K562 (cell line): ENCODE data around the gene SLC7A5. TPM values are rescaled to one million over a fixed set of nuclear protein-coding genes. Genes with fewer than 3 reads are reported as not detected.
"Not testable (repeated sequence)": the region's sequence is repeated elsewhere in the genome, so short reads cannot be mapped to it uniquely, and the experiment has no call there.

ENCODE experiments used
- ATAC-seq: fragments of 200-7000 bp; cut with Tn5 transposase; 3 replicates; pipeline ENCODE4 v1.9.1; 2020; ENCODE audit warnings: moderate library complexity
- BruUV-seq: library from RNA; stranded (reverse); fragments of 400-500 nt; replicated peaks from 2 replicates; lab custom pipeline; 2021; lab: Mats Ljungman, UMichigan
- CTCF ChIA-PET: fragments of 300-600 bp; formaldehyde crosslinking; extraction: SDS; loops from one replicate; lab custom pipeline; 2021; ENCODE audit warnings: low intra/inter-chr PET ratio; lab: Yijun Ruan, JAX
- POLR2A ChIA-PET: fragments of 300-600, 350-650 bp; sonication (Branson Sonifier 250); formaldehyde crosslinking; extraction: SDS; loops from one replicate; lab custom pipeline; 2021; ENCODE audit warnings: antibody characterized with exemption, inconsistent platforms; lab: Yijun Ruan, JAX
- DNase-seq, 4 experiments: peaks; one replicate each; pipeline versions ENCODE4 v3.0.0 to v3.0.0-alpha.2; 2011 to 2018; ENCODE audit warnings: low spot score in 3 of 4, mixed read lengths in 3 of 4; ENCODE audit errors: extremely low read depth in 1 of 4
- FAIRE-seq: peaks from 2 replicates; lab custom pipeline; 2011; peaks lifted over from hg19 to GRCh38; lab: Jason Lieb, UNC
- H2AFZ ChIP-seq: 2 replicates; pipeline ENCODE4 v1.6.0; 2011; ENCODE audit warnings: low read depth, low read length, control low read depth, inconsistent platforms
- H3K27ac ChIP-seq: fragments of 200-600 bp; 3 replicates; pipeline ENCODE4 v1.8.0; 2011; ENCODE audit warnings: low read depth, mild to moderate bottlenecking, control low read depth, inconsistent platforms, low read length, moderate library complexity, mixed read lengths; ENCODE audit errors: extremely low read depth
- H3K27me3 ChIP-seq, 2 experiments: fragments of 300-600 bp in 1 of 2; 2 replicates in 1 of 2; 3 replicates in 1 of 2; pipeline versions ENCODE4 v1.6.0 to v1.8.0; 2011; ENCODE audit warnings: inconsistent platforms in 2 of 2, low read length in 2 of 2, mild to moderate bottlenecking in 1 of 2, mixed read lengths in 1 of 2, moderate library complexity in 1 of 2; ENCODE audit not compliant: control insufficient read depth in 2 of 2, insufficient read depth in 2 of 2
- H3K36me3 ChIP-seq: fragments of 300-600 bp; 3 replicates; pipeline ENCODE4 v1.8.0; 2011; ENCODE audit warnings: mild to moderate bottlenecking, low read length, inconsistent platforms; ENCODE audit not compliant: control insufficient read depth, insufficient read depth
- H3K4me1 ChIP-seq, 2 experiments: fragments of 200-600 bp in 1 of 2; replicated peaks in 1 of 2; 2 replicates in 1 of 2; 3 replicates in 1 of 2; pipeline versions ENCODE4 v1.5.1 to v1.8.0; 2011; ENCODE audit warnings: inconsistent platforms in 2 of 2, low read length in 2 of 2, mild to moderate bottlenecking in 1 of 2, mixed read lengths in 1 of 2, moderate library complexity in 1 of 2; ENCODE audit not compliant: control insufficient read depth in 2 of 2, insufficient read depth in 2 of 2
- H3K4me2 ChIP-seq: 2 replicates; pipeline ENCODE4 v1.6.1; 2011; ENCODE audit warnings: low read length, control low read depth, inconsistent platforms, mixed read lengths; ENCODE audit not compliant: insufficient read depth
- H3K4me3 ChIP-seq: fragments of 200-600 bp; sonication (generic), shearing (Covaris generic); 2 replicates; pipeline ENCODE4 v1.5.1; 2016; ENCODE audit warnings: control low read depth, inconsistent platforms
- H3K79me2 ChIP-seq: fragments of 200-600 bp; 3 replicates; pipeline ENCODE4 v1.8.0; 2011; ENCODE audit warnings: low read length, inconsistent platforms; ENCODE audit not compliant: control insufficient read depth, insufficient read depth
- H3K9ac ChIP-seq, 2 experiments: 2 replicates each; pipeline versions ENCODE4 v1.6.0 to v1.6.1; 2011; ENCODE audit warnings: low read depth in 2 of 2, low read length in 2 of 2, control low read depth in 1 of 2, inconsistent platforms in 1 of 2, mild to moderate bottlenecking in 1 of 2, mixed read lengths in 1 of 2; ENCODE audit not compliant: insufficient read depth in 1 of 2
- H3K9me1 ChIP-seq: one replicate; pipeline ENCODE4 v1.6.0; 2011; ENCODE audit warnings: inconsistent platforms, mild to moderate bottlenecking, low read length, moderate library complexity; ENCODE audit not compliant: control insufficient read depth, insufficient read depth
- H3K9me3 ChIP-seq: replicated peaks from 2 replicates; pipeline ENCODE4 v1.5.1; 2011; ENCODE audit warnings: low read depth, low read length, inconsistent platforms; ENCODE audit not compliant: control insufficient read depth, insufficient read depth
- H4K20me1 ChIP-seq: replicated peaks from 2 replicates; pipeline ENCODE4 v1.6.1; 2011; ENCODE audit warnings: low read length, inconsistent platforms, mixed read lengths; ENCODE audit not compliant: control insufficient read depth, insufficient read depth
- ATF3 ChIP-seq, 2 experiments: fragments of 450-650 bp in 1 of 2; sonication (generic) in 1 of 2; formaldehyde crosslinking in 1 of 2; IDR thresholded peaks in 1 of 2; conservative IDR thresholded peaks in 1 of 2; 2 replicates each; pipeline versions ENCODE4 v1.6.1 to v1.8.1; 2016 to 2023; ENCODE audit warnings: mild to moderate bottlenecking in 2 of 2, moderate library complexity in 2 of 2, inconsistent platforms in 1 of 2, missing genetic modification reagents in 1 of 2
- CEBPG ChIP-seq, 3 experiments: fragments of 200-800 bp in 1 of 3; sonication (Bioruptor generic) in 1 of 3; sonication (generic) in 1 of 3; formaldehyde crosslinking in 1 of 3; IDR thresholded peaks in 2 of 3; conservative IDR thresholded peaks in 1 of 3; 2 replicates each; pipeline versions ENCODE4 v1.6.1 to v1.8.0; 2016 to 2022; ENCODE audit warnings: missing compliant biosample characterization in 2 of 3, missing genetic modification characterization in 2 of 3, mild to moderate bottlenecking in 1 of 3, missing genetic modification reagents in 1 of 3
- WGBS: fragments of 100-300 bp; shearing (Covaris generic); methylation state at CpG from one replicate; pipeline ENCODE4 v1.1.6; 2016; ENCODE audit warnings: low coverage, mixed read lengths; ENCODE audit not compliant: insufficient coverage; ENCODE audit errors: missing lambda C conversion rate; 5-methylcytosine and 5-hydroxymethylcytosine counted together
- in situ Hi-C: fragments of 300-500 bp; cut with MboI; formaldehyde crosslinking; loops from 4 replicates; pipeline ENCODE4 v1.15.0; 2018; ENCODE audit warnings: inconsistent platforms, mixed read lengths
- intact Hi-C: fragments of 100-400 bp; cut with micrococcal nuclease; formaldehyde crosslinking; loops from 2 replicates; pipeline ENCODE4 v1.14.2; 2022
- polyA plus RNA-seq, 8 experiments: library from polyadenylated mRNA; depleted of rRNA in 4 of 8; stranded (reverse) in 5 of 8; unstranded in 3 of 8; fragments of >200 nt; fragmentation: Nextera tagmentation in 2 of 8; fragmentation: Illumina TruSeq in 1 of 8; extraction: Ambion mirVana in 2 of 8; extraction: Trizol in 1 of 8; gene quantifications; 2 replicates each; pipeline versions ENCODE4 v1.2.1 to v1.2.3, GENCODE V29; 2011 to 2014; ENCODE audit warnings: inconsistent platforms in 1 of 8, missing spikeins in 1 of 8
- total RNA-seq, 7 experiments: library from RNA; depleted of rRNA in 6 of 7; stranded (reverse); fragments of >200 nt in 6 of 7; fragmentation: Illumina TruSeq in 2 of 7; extraction: Trizol in 2 of 7; gene quantifications; 2 replicates each; pipeline versions ENCODE4 v1.2.1 to v1.2.3, GENCODE V29; 2011 to 2021; ENCODE audit warnings: low replicate concordance in 1 of 7

SLC7A5 gene
- total and polyA plus RNA-seq, 9 of the 15 experiments (the other 6 are each of a cell fraction or from before 2014, with no cell fraction given) = 1.9 to 220 (median 18.6) TPM

- TF ChIP-seq ATF3 (IDR thresholded peaks at IDR 0.05) = peak; percentile 23; the same call in 1 of the 2 replicates
- in situ Hi-C loops; H2AFZ ChIP-seq; H3K4me2 ChIP-seq; H4K20me1 ChIP-seq; H3K9me1 ChIP-seq; H3K9ac ChIP-seq; intact Hi-C loops; H3K27ac ChIP-seq; H3K36me3 ChIP-seq; H3K9me3 ChIP-seq; DNase-seq; H3K79me2 ChIP-seq; ATAC-seq; CTCF ChIA-PET; BruUV-seq; H3K4me3 ChIP-seq; POLR2A ChIA-PET; TF ChIP-seq ATF3 (CRISPR knock-in tag; conservative IDR thresholded peaks at IDR 0.05); CEBPG (CRISPR knock-in tag; IDR thresholded peaks at IDR 0.05): not testable (repeated sequence)
- TF ChIP-seq CEBPG (tag; conservative IDR thresholded peaks at IDR 0.05 in 1 of 2, IDR thresholded peaks at IDR 0.05 in 1 of 2) = peak in 1 of 2 experiments; percentile 49; a peak in 2 of 4 replicates
- FAIRE-seq = peak; percentile 49
- 29% methylated on average over 21 of the region's 23 CpGs for WGBS
- peaks cover 0 to 18% of the 10 kb centered on the region in 2 experiments; a peak in 3 of 5 replicates for H3K4me1 ChIP-seq
- H3K27me3 ChIP-seq = peaks cover 2 to 26% of the 10 kb centered on the region in 2 experiments; a peak in 2 of 5 replicates
These were observed 41.9 kb upstream of the SLC7A5 start for GRCh38 chr16:87911106-87911763.
